ENCODE measurements around the gene SPAST.

GRCh38 chr2:32067549-32067948 is 4.2 kb downstream of the SPAST start:
- TF ChIP-seq, protein P1, sequence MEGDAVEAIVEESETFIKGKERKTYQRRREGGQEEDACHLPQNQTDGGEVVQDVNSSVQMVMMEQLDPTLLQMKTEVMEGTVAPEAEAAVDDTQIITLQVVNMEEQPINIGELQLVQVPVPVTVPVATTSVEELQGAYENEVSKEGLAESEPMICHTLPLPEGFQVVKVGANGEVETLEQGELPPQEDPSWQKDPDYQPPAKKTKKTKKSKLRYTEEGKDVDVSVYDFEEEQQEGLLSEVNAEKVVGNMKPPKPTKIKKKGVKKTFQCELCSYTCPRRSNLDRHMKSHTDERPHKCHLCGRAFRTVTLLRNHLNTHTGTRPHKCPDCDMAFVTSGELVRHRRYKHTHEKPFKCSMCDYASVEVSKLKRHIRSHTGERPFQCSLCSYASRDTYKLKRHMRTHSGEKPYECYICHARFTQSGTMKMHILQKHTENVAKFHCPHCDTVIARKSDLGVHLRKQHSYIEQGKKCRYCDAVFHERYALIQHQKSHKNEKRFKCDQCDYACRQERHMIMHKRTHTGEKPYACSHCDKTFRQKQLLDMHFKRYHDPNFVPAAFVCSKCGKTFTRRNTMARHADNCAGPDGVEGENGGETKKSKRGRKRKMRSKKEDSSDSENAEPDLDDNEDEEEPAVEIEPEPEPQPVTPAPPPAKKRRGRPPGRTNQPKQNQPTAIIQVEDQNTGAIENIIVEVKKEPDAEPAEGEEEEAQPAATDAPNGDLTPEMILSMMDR (IDR thresholded peaks at IDR 0.05 in 8 of 11, conservative IDR thresholded peaks at IDR 0.05 in 3 of 11): no peak
- no peak for TF ChIP-seq POLR2A (IDR thresholded peaks at IDR 0.05)
